Endodermal cell (in vitro differentiated cells): ENCODE data around the gene GRM5. TPM values are rescaled to one million over a fixed set of nuclear protein-coding genes. Genes with fewer than 3 reads are reported as not detected.

Source experiments
- DNase-seq: peaks from one replicate; pipeline ENCODE4 v3.0.0-alpha.2; 2017
- H3K27ac ChIP-seq: 2 replicates; pipeline ENCODE4 v1.5.1; 2013; ENCODE audit warnings: mild to moderate bottlenecking, low read depth, low read length, moderate library complexity
- H3K27me3 ChIP-seq: 2 replicates; pipeline ENCODE4 v1.6.1; 2013; ENCODE audit warnings: mild to moderate bottlenecking, low read length, moderate library complexity; ENCODE audit not compliant: insufficient read depth, control insufficient read depth, poor library complexity, severe bottlenecking
- H3K36me3 ChIP-seq: 2 replicates; pipeline ENCODE4 v1.7.0; 2013; ENCODE audit warnings: mild to moderate bottlenecking, low read length, moderate library complexity; ENCODE audit not compliant: control insufficient read depth, insufficient read depth
- H3K4me1 ChIP-seq: one replicate; pipeline ENCODE4 v1.7.0; 2013; ENCODE audit warnings: low read length; ENCODE audit not compliant: control insufficient read depth, insufficient read depth
- H3K4me3 ChIP-seq: 2 replicates; pipeline ENCODE4 v1.5.1; 2013; ENCODE audit warnings: mild to moderate bottlenecking, low read length, moderate library complexity
- H3K9ac ChIP-seq: 2 replicates; pipeline ENCODE4 v1.6.1; 2013; ENCODE audit warnings: mild to moderate bottlenecking, low read length, moderate library complexity; ENCODE audit not compliant: poor library complexity, severe bottlenecking; ENCODE audit errors: extremely low read depth
- H3K9me3 ChIP-seq: 2 replicates; pipeline ENCODE4 v1.6.1; 2013; ENCODE audit warnings: mild to moderate bottlenecking, low read length, moderate library complexity; ENCODE audit not compliant: control insufficient read depth
- H3K27ac Mint-ChIP-seq: 2 replicates; pipeline ENCODE4 v1.8.0; 2020; ENCODE audit warnings: mixed read lengths
- H3K27me3 Mint-ChIP-seq: 2 replicates; pipeline ENCODE4 v1.8.0; 2021; ENCODE audit warnings: mild to moderate bottlenecking, mixed read lengths; ENCODE audit not compliant: insufficient read depth
- H3K36me3 Mint-ChIP-seq: 2 replicates; pipeline ENCODE4 v1.8.0; 2020; ENCODE audit warnings: low read depth, mixed read lengths
- H3K4me1 Mint-ChIP-seq: 2 replicates; pipeline ENCODE4 v1.8.0; 2020; ENCODE audit warnings: mixed read lengths
- H3K4me3 Mint-ChIP-seq: 2 replicates; pipeline ENCODE4 v1.8.0; 2020; ENCODE audit warnings: mild to moderate bottlenecking, moderate library complexity, mixed read lengths
- H3K9me3 Mint-ChIP-seq: 2 replicates; pipeline ENCODE4 v1.8.0; 2020; ENCODE audit warnings: mild to moderate bottlenecking, mixed read lengths
- CTCF ChIP-seq: fragments of 200-600 bp; sonication (generic); conservative IDR thresholded peaks from 2 replicates; pipeline ENCODE4 v1.5.0; 2021; ENCODE audit warnings: antibody characterized with exemption, mild to moderate bottlenecking
- WGBS, 2 experiments: methylation state at CpG; one replicate each; pipeline versions ENCODE4 v1.1.5 to v1.1.7; 2013; ENCODE audit warnings: missing lambda C conversion rate in 2 of 2, mixed read lengths in 1 of 2; ENCODE audit not compliant: insufficient coverage in 1 of 2, insufficient read length in 1 of 2; 5-methylcytosine and 5-hydroxymethylcytosine counted together
- total RNA-seq, 2 donors: library from RNA; stranded (reverse); fragmentation: NEBNext Ultra II Directional in 1 of 2; extraction: Animal tissue kit (Norgen Biotek cat#: 25700) in 1 of 2; gene quantifications; 2 replicates in 1 of 2; 3 replicates in 1 of 2; pipeline ENCODE4 v1.2.1, GENCODE V29; 2021

Gene GRM5
- total RNA-seq, 2 donors from 2014 or later: 0.07 to 0.09 TPM

- no peaks in the 10 kb centered on the region for H3K36me3 ChIP-seq
- H3K4me1 Mint-ChIP-seq: peaks cover 1% of the 10 kb centered on the region
- no peak overlapping the region for H3K9ac ChIP-seq
- no peak overlapping the region for H3K27ac Mint-ChIP-seq
- H3K27ac ChIP-seq: no peak overlapping the region
- 88 to 89% methylated on average over 2 to 3 of the region's 3 CpGs for WGBS, 2 experiments
- no peaks in the 10 kb centered on the region for H3K4me1 ChIP-seq
- H3K4me3 ChIP-seq: no peak overlapping the region
- no peak for DNase-seq
- peaks cover 2% of the 10 kb centered on the region for H3K27me3 Mint-ChIP-seq
- H3K9me3 Mint-ChIP-seq: no peaks in the 10 kb centered on the region
- no peaks in the 10 kb centered on the region for H3K27me3 ChIP-seq
- TF ChIP-seq CTCF: no peak
- no peaks in the 10 kb centered on the region for H3K36me3 Mint-ChIP-seq
- no peaks in the 10 kb centered on the region for H3K9me3 ChIP-seq
- no peak overlapping the region for H3K4me3 Mint-ChIP-seq
Measured at GRCh38 chr11:88697139-88697538, 368.6 kb downstream of the GRM5 start.

DNA sequence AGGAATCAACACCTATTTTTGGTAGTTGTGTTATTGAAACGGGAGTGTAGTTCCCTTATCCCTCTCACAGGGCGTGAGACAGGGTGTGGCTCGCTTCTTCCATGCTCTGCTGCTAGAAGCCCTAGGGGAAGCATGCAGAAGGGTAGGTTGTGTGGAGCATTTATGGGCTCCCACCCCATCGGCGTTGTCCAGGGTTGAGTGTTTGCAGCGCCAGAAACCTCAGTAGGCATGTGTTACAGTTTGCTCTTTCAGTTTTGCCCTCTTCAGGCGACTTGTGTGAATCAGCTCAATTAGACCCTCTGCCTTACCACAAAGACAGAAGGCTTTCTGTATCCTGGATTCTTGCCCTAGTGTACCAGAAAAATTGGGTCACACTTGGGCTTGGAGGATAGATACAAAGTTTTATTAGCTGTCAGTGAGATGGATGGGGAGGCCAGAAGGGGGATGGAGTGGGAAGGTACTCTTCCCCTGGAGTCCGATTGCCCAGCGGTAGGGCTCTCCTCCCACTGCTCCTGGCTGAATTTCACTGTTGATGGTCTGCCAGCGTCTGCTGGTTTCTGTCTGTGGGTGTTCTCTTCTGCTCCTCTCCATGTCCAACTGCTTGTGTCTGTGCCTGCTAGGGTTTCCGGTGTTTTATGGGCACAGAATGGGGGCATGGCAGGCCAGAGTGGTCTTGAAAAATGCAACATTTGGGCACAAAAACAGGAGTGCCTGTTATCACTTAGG, 369.9 kb downstream of the GRM5 start:
- Histone ChIP-seq H3K4me1 (no peaks in the 10 kb centered on the region), H3K27ac (no peak overlapping the region), H3K36me3 (no peaks in the 10 kb centered on the region), H3K9ac (no peak overlapping the region), H3K4me3 (no peak overlapping the region), H3K9me3 (no peaks in the 10 kb centered on the region), H3K27me3 (no peaks in the 10 kb centered on the region)
- no peaks in the 10 kb centered on the region for H3K36me3 Mint-ChIP-seq
- peaks cover 2% of the 10 kb centered on the region for H3K27me3 Mint-ChIP-seq
- H3K27ac Mint-ChIP-seq: no peak overlapping the region
- no peak for DNase-seq
- H3K4me3 Mint-ChIP-seq: no peak overlapping the region
- TF ChIP-seq CTCF: no peak
- peaks cover 1% of the 10 kb centered on the region for H3K4me1 Mint-ChIP-seq
- no peaks in the 10 kb centered on the region for H3K9me3 Mint-ChIP-seq
- 80 to 86% methylated on average over 7 to 11 of the region's 11 CpGs for WGBS, 2 experiments

DNA sequence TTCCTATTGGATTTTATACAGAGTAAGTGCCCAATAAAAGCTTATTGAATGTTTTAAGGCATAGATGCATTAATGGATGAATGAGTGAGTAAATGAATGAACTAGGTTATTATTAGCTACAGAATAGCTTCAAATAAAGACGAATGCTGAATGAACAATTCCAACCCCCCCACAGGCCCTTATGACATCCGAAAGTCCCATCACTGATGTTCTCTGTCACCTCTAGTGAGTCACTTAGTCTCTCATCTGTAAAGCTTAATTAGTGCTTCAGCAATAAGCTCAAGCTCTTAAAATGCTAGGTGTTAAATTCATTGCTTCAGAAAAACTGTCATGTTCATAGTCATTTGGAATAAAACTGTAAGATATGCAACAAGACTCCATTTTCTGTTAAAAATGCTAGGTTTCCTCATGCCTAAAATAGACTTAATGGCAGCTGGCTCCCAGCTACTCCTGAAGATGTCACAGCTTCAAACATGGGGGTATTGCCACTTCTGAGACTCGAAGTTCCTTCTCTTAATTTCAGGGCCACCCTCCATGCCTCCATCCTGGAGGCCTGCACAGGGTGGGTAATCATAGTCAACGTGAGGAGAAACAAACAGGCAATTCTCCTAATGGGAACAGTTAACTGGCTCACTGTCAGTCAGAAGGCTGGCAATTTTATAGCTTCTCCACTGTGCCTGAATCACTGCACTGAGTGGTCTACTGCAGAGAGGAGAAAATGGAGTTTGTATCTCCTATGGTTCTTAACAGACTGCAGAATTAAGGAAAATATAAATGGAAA, 373.3 kb downstream of the GRM5 start:
- no peaks in the 10 kb centered on the region for H3K9me3 Mint-ChIP-seq
- TF ChIP-seq CTCF: no peak
- H3K27me3 Mint-ChIP-seq: peaks cover 2% of the 10 kb centered on the region

More for the DNA sequence above, 373.3 kb downstream of the GRM5 start:
- no peaks in the 10 kb centered on the region for H3K36me3 Mint-ChIP-seq
- Histone ChIP-seq H3K27ac (no peak overlapping the region), H3K4me1 (no peaks in the 10 kb centered on the region), H3K27me3 (no peaks in the 10 kb centered on the region), H3K36me3 (no peaks in the 10 kb centered on the region), H3K9me3 (no peaks in the 10 kb centered on the region), H3K9ac (no peak overlapping the region), H3K4me3 (no peak overlapping the region)
- no peak for DNase-seq
- peaks cover 1% of the 10 kb centered on the region for H3K4me1 Mint-ChIP-seq
- H3K27ac Mint-ChIP-seq: no peak overlapping the region
- H3K4me3 Mint-ChIP-seq: no peak overlapping the region
- 79 to 87% methylated on average over 2 to 4 of the region's 4 CpGs for WGBS, 2 experiments
